Tibial nerve (tissue), 4 donors: ENCODE data around the gene PTPN14. TPM values are rescaled to one million over a fixed set of nuclear protein-coding genes. Genes with fewer than 3 reads are reported as not detected.

Experiments
- DNase-seq, 2 donors: peaks; one replicate each; pipeline ENCODE4 v3.0.0-alpha.2; 2019; ENCODE audit warnings: low spot score in 2 of 2
- H3K27ac ChIP-seq, 4 donors: fragments of 200-600 bp; sonication (generic) in 3 of 4; one replicate each; pipeline ENCODE4 v1.5.1; 2017 to 2019; ENCODE audit warnings: mild to moderate bottlenecking in 1 of 4
- H3K27me3 ChIP-seq, 2 donors: fragments of 200-600 bp; sonication (generic) in 1 of 2; one replicate each; pipeline versions ENCODE4 v1.5.1 to v1.6.0; 2017 to 2019
- H3K36me3 ChIP-seq, 3 donors: fragments of 200-600 bp; sonication (generic); one replicate each; pipeline ENCODE4 v1.5.1; 2018 to 2019
- H3K4me1 ChIP-seq, 4 donors: fragments of 200-600 bp; sonication (generic) in 3 of 4; one replicate each; pipeline ENCODE4 v1.5.1; 2017 to 2019
- H3K4me3 ChIP-seq, 4 donors: fragments of 200-600 bp; sonication (generic) in 3 of 4; one replicate each; pipeline ENCODE4 v1.5.1; 2017 to 2019; ENCODE audit warnings: mild to moderate bottlenecking in 1 of 4, moderate library complexity in 1 of 4
- H3K9me3 ChIP-seq, 4 donors: fragments of 200-600 bp; sonication (generic) in 3 of 4; one replicate each; pipeline ENCODE4 v1.5.1; 2017 to 2019
- EP300 ChIP-seq, 2 donors: sonication (generic); formaldehyde crosslinking; IDR thresholded peaks; one replicate each; pipeline ENCODE4 v1.6.1; 2017; ENCODE audit warnings: antibody characterized with exemption in 2 of 2, mild to moderate bottlenecking in 1 of 2
- POLR2A ChIP-seq, 2 donors: fragments of 450-650 bp; IDR thresholded peaks; one replicate each; pipeline ENCODE4 v1.6.1; 2017; ENCODE audit warnings: antibody characterized with exemption in 2 of 2, mild to moderate bottlenecking in 2 of 2, moderate library complexity in 2 of 2
- WGBS, 2 donors: methylation state at CpG; one replicate each; pipeline ENCODE4 v1.1.5; 2018; 5-methylcytosine and 5-hydroxymethylcytosine counted together
- total RNA-seq, 4 donors: library from RNA; depleted of rRNA; stranded (reverse); fragments of >200 nt; gene quantifications; one replicate each; pipeline ENCODE4 v1.1.0, GENCODE V29; 2016
- TF ChIP-seq, protein P1 (sequence below), 5 experiments: fragments of 200-600 bp in 3 of 5; fragments of 450-650 bp in 2 of 5; sonication (generic) in 3 of 5; IDR thresholded peaks; one replicate each; pipeline ENCODE4 v1.5.1; 2016 to 2019; ENCODE audit warnings: antibody characterized with exemption in 5 of 5, mild to moderate bottlenecking in 3 of 5, moderate library complexity in 2 of 5

The PTPN14 gene
- total RNA-seq, 4 donors from 2014 or later, result 25.8 to 47.4 (median 38.2) TPM

- H3K4me1 ChIP-seq, result peaks cover 0 to 33% (median 11%) of the 10 kb centered on the region in 4 donors
- no peak overlapping the region for H3K27ac ChIP-seq
- TF ChIP-seq EP300 (IDR thresholded peaks at IDR 0.05), result no peak
- no peak for TF ChIP-seq POLR2A (IDR thresholded peaks at IDR 0.05)
- TF ChIP-seq, protein P1, sequence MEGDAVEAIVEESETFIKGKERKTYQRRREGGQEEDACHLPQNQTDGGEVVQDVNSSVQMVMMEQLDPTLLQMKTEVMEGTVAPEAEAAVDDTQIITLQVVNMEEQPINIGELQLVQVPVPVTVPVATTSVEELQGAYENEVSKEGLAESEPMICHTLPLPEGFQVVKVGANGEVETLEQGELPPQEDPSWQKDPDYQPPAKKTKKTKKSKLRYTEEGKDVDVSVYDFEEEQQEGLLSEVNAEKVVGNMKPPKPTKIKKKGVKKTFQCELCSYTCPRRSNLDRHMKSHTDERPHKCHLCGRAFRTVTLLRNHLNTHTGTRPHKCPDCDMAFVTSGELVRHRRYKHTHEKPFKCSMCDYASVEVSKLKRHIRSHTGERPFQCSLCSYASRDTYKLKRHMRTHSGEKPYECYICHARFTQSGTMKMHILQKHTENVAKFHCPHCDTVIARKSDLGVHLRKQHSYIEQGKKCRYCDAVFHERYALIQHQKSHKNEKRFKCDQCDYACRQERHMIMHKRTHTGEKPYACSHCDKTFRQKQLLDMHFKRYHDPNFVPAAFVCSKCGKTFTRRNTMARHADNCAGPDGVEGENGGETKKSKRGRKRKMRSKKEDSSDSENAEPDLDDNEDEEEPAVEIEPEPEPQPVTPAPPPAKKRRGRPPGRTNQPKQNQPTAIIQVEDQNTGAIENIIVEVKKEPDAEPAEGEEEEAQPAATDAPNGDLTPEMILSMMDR (IDR thresholded peaks at IDR 0.05), result no peak
- no peak overlapping the region for H3K4me3 ChIP-seq
- no peaks in the 10 kb centered on the region for H3K36me3 ChIP-seq
- H3K9me3 ChIP-seq, result no peaks in the 10 kb centered on the region
- DNase-seq, result no peak
- H3K27me3 ChIP-seq, result no peaks in the 10 kb centered on the region
These were observed 33.0 kb downstream of the PTPN14 start for GRCh38 chr1:214518361-214518760.

- Histone ChIP-seq H3K4me1 (peaks cover 0 to 33% (median 11%) of the 10 kb centered on the region in 4 donors), H3K27me3 (no peaks in the 10 kb centered on the region), H3K4me3 (no peak overlapping the region), H3K27ac (peak overlapping the region in 1 of 4 donors; percentile 28), H3K9me3 (no peaks in the 10 kb centered on the region), H3K36me3 (no peaks in the 10 kb centered on the region)
- 92 to 94% methylated on average over 6 of the region's 6 CpGs for WGBS, 2 donors
- TF ChIP-seq EP300 (IDR thresholded peaks at IDR 0.05), result no peak
- TF ChIP-seq, protein P1 (IDR thresholded peaks at IDR 0.05), result no peak
- DNase-seq, result no peak
These were observed 34.7 kb downstream of the PTPN14 start for GRCh38 chr1:214516434-214517326.

DNA sequence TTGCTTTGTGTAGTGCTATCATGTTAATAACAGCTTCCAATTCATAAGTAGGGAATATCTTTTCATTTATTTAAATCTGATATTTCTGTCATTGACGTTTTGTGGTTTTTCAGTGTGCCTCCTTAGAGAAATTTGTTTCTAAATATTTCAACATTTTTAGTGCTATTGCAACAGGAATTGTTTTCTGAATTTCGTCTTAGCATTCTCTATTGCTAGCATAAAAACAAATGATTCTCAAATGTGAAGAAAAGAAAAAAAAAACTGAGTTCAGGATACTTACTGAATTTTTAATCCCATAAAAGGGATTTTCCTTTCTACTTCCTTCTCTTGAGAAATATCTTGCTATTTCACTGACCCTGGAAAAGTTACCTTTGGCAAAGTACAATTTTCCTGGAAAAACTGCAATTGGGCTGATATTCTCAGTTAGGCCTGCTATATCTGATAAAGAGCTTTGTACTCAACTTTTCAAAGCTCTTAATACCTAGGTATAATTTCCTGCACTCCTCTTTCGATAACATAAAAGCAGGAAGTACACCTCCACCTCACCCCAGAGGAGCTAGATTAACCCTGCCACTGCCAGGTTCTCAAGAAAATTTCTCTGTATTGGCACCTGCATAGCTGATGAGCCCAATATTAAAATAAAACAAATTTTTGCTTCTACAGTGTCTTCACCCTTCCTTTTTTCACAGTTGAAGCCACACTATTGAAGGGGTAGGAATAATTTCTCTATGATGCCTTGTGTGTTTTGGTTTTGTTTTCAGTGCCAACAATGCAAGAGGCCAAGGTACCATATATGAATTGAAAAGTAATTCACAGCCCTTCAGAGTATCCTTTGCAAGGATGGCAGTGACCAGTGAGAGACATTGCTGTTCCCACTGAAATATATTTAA lies 35.6 kb downstream of the PTPN14 start:
- Histone ChIP-seq H3K4me3 (no peak overlapping the region), H3K27ac (peak overlapping the region in 1 of 4 donors; percentile 43), H3K27me3 (no peaks in the 10 kb centered on the region), H3K36me3 (no peaks in the 10 kb centered on the region), H3K9me3 (no peaks in the 10 kb centered on the region), H3K4me1 (peaks cover 0 to 33% (median 11%) of the 10 kb centered on the region in 4 donors)
- WGBS, 2 donors, result 33 to 44% methylated on average over 3 of the region's 3 CpGs
- peak in 1 of 2 donors; percentile 11 for TF ChIP-seq EP300 (IDR thresholded peaks at IDR 0.05)
- TF ChIP-seq, protein P1 (IDR thresholded peaks at IDR 0.05), result no peak
- DNase-seq, result no peak

DNA sequence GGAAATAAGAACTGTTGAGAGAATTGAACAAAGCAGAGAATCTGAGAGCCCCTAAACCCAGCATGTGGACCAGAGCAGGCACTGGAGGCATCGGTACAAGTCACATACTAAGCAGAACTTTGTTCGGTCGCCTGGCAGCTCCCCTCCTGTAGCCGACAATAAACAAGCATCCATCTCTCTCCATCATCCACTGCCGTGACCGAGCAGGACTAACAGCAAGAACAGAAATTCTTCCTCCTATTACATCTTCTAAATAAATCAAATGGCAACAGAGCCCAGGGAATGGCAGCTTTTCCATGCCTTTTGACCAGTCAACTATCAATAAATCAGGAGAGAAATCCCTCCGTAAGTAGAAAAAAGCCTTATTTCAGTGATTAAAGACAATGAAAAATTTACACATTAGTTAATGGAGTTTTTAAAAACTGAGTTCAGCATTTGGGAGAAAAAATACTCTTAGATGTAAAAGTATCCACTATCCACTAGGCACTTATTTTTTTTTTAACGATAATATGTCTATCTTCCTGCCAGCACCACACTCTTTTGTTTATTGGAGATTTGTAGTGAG lies 36.5 kb downstream of the PTPN14 start:
- WGBS, 2 donors, result 47 to 59% methylated on average over 8 of the region's 8 CpGs

GRCh38 chr1:214514032-214514818 lies 37.2 kb downstream of the PTPN14 start:
- Histone ChIP-seq H3K4me1 (peaks cover 0 to 33% (median 11%) of the 10 kb centered on the region in 4 donors), H3K27me3 (no peaks in the 10 kb centered on the region), H3K36me3 (no peaks in the 10 kb centered on the region), H3K9me3 (no peaks in the 10 kb centered on the region), H3K4me3 (no peak overlapping the region), H3K27ac (peak overlapping the region in 2 of 4 donors; percentile 43 to 51)
- peak in 1 of 2 donors; percentile 19 for DNase-seq
- TF ChIP-seq POLR2A (IDR thresholded peaks at IDR 0.05) (no peak), EP300 (IDR thresholded peaks at IDR 0.05) (no peak)
- TF ChIP-seq, protein P1 (IDR thresholded peaks at IDR 0.05), result no peak
- 51 to 52% methylated on average over 9 of the region's 9 CpGs for WGBS, 2 donors

More for the DNA sequence above, 36.5 kb downstream of the PTPN14 start:
- DNase-seq, result no peak
- no peak for TF ChIP-seq EP300 (IDR thresholded peaks at IDR 0.05)
- TF ChIP-seq POLR2A (IDR thresholded peaks at IDR 0.05), result no peak
- H3K4me3 ChIP-seq, result no peak overlapping the region
- no peaks in the 10 kb centered on the region for H3K9me3 ChIP-seq
- peak overlapping the region in 2 of 4 donors; percentile 43 to 51 for H3K27ac ChIP-seq
- H3K4me1 ChIP-seq, result peaks cover 0 to 33% (median 11%) of the 10 kb centered on the region in 4 donors
- no peaks in the 10 kb centered on the region for H3K27me3 ChIP-seq
- no peaks in the 10 kb centered on the region for H3K36me3 ChIP-seq
